Measurements from ENCODE around the gene ABHD17C.

Gene ABHD17C

DNA sequence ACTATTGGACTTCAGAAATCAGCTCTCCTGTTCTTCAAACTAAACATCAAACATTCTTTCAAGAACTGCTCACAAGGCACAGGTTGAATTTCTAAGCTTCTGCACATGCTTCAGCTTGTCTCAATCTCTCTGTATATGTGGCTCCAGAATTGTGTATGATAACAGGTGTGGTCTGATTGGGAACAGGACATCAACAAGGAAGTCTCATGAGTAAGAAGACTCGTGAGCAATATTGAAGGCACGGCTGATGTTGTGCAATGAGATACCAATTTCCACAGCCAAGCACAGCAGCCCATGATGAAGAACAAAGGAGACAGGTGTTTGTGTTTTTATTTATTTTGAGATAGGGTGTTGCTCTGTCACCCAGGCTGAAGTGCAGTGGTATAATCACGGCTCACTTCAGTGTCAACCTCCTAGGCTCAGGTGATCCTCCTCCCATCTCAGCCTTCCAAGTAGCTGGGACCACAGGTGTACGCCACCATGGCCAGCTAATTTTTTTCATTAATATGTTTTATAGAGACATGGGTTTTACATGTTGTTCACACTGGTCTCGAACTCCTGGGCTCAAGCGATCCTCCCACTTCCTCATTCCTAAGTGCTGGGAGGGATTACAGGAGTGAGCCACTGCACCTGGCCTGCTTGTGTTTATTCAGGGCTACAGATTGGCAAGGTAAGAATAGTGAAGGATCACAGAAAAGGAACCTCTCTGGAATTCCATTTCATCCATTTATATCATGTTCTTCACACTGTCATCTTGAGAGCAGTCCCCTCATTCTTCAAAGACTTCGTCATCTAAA lies 32.2 kb upstream of the ABHD17C start:
- TF ChIP-seq, protein P1, sequence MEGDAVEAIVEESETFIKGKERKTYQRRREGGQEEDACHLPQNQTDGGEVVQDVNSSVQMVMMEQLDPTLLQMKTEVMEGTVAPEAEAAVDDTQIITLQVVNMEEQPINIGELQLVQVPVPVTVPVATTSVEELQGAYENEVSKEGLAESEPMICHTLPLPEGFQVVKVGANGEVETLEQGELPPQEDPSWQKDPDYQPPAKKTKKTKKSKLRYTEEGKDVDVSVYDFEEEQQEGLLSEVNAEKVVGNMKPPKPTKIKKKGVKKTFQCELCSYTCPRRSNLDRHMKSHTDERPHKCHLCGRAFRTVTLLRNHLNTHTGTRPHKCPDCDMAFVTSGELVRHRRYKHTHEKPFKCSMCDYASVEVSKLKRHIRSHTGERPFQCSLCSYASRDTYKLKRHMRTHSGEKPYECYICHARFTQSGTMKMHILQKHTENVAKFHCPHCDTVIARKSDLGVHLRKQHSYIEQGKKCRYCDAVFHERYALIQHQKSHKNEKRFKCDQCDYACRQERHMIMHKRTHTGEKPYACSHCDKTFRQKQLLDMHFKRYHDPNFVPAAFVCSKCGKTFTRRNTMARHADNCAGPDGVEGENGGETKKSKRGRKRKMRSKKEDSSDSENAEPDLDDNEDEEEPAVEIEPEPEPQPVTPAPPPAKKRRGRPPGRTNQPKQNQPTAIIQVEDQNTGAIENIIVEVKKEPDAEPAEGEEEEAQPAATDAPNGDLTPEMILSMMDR (conservative IDR thresholded peaks at IDR 0.05; ENCODE audit: low read length) = no peak
- no peak overlapping the region for H3K4me3 ChIP-seq (ENCODE audit: low read length)
- no peak for DNase-seq (ENCODE audit: low read depth)

DNA sequence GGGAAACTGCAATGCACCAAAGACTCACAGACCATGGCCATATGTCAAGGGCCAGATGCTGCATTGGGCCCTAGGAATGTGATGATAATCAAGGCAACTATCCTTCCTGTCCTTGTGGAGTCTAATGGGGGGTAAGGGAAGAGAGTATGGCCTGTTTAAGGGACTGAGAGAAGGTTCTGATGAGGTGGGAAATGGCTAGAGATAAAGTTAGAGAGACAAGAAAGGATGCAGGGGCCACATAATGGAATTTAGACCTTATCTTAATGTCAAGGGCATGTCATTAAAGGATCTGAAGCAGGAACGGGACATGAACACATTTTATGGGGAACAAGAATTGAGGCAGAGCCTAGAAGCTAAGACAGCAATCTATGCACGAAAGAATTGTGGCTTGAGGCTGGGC lies 30.0 kb upstream of the ABHD17C start:
- no peak overlapping the region for H3K4me3 ChIP-seq (ENCODE audit: low read length)
- TF ChIP-seq, protein P1 (conservative IDR thresholded peaks at IDR 0.05; ENCODE audit: low read length) = no peak
- no peak for DNase-seq (ENCODE audit: low read depth)

DNA sequence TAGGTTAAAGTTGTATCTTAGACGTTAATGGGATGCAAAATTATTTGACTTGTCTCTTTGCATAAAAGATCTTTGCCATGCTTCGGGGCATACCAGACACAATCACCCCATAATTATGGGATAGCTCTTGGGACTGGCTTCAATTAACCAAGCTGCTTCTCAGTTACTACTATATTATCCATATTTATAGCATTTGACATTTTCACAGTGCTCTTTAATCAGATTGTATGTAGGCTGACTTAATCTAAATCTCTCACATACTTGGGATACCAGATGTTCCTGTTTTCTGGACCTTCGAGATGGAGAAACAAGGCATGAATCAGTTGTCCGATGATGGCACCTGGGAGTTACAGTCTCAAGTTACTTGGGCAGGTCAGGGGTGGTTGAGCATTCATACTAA lies 27.2 kb upstream of the ABHD17C start:
- no peak overlapping the region for H3K4me3 ChIP-seq (ENCODE audit: low read length)
- no peak for DNase-seq (ENCODE audit: low read depth)
- TF ChIP-seq, protein P1 (conservative IDR thresholded peaks at IDR 0.05; ENCODE audit: low read length) = no peak

DNA sequence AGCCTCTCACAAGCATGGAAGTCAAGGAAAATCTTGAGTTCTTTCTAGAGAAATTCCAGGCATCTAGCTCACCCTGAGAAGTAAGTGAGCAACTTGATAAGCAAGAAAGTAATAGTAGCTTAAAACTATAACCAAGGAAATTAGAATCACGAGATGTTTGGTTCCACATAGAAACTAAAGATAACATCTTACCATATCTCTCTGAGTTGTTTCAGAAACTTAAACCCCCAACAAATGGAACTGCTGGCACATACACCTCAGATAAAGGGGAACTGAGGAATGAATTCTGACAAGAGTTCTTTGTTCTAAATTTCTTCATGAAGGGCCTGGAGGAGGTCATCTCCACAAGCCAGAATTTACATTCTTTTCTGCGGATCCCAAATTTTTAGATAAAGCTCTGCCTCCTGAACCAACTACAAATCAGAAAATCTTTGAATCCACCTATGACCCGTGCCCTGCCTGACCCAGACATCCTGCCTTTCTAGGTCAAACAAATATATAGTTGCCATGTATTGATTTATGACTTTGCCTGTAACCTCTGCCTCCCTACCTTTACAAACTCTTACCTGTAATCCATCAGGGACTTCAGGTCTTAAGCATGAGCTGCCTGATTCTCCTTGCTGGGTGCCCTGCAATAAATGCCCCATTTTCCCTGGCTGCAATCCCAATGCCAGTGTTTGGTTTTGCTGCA lies 26.4 kb upstream of the ABHD17C start:
- H3K4me3 ChIP-seq (ENCODE audit: low read length) = no peak overlapping the region
- DNase-seq (ENCODE audit: low read depth) = no peak
- TF ChIP-seq, protein P1 (conservative IDR thresholded peaks at IDR 0.05; ENCODE audit: low read length) = no peak

DNA sequence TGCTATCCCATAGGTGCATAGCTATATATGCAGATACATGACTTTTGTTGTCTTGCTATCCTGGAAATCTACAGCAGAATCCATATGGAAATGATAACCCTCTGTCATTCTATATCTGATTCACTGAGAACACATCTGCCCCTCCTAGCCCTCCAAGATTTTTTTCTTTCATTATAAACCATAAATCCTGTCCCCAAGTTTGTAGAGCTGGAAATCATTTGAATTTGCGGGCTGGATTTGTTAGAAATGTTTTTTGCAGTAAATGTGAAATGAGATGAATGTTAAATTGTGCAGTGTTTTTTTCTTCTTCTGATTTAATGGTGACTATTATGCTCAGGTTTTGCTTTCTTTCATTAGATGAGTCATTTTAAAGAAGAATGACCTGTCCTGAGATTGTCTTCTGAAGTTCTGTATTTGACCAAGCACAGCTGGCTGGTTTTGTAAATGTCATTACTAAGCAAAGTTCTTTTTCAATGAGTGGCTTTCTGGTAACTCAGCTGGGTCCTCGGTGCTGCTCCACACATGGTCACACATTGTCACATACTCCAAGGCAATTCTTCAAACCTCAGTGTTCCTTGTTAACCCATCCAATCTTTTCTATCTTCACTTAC lies 25.3 kb upstream of the ABHD17C start:
- TF ChIP-seq, protein P1 (conservative IDR thresholded peaks at IDR 0.05; ENCODE audit: low read length) = no peak
- DNase-seq (ENCODE audit: low read depth) = peak; percentile 45
- H3K4me3 ChIP-seq (ENCODE audit: low read length) = no peak overlapping the region

DNA sequence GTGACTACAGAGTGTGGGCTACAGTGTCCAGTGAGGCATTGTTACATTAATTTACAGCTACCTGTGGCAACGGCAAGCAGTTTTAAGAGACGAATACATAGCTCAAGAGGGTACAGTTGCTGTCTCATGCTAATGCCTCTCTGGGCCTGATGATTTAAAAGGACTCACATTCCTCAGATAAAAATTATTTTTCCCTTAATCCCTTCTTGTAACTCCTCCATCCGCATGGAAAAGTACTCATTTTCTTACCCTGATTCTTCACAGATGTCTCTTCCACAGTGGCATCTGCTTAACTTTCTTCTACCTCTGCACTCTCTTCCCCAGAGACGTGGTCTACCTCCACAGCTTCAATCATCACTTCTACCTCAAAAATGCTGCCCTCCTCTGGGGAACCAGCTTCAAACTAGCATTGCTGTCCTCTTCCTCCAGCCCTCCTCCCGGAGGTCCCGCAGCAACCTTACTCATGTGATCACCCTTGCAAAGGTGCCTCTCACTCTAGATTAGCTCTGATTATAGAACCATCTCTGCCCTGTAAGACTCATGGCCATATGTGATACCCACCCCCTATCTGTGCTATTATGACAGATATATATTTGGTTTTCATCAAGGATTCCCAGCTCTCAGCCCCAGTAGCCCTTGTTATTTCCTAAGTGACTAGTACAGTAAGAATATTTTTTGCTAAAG lies 21.4 kb upstream of the ABHD17C start:
- TF ChIP-seq, protein P1 (conservative IDR thresholded peaks at IDR 0.05; ENCODE audit: low read length) = 0 out of 2 replicates have a peak, but pooled peaks have one; percentile 9
- no peak for DNase-seq (ENCODE audit: low read depth)
- H3K4me3 ChIP-seq (ENCODE audit: low read length) = no peak overlapping the region

All from AG10803 (cell line).